ENCODE data around the gene PDZRN4.

The PDZRN4 gene

GRCh38 chr12:41188058-41188840 lies at the start of gene PDZRN4:
PDZRN4 (plus strand) TSS chr12:41188320.
- DNase-seq (ENCODE audit: low read depth): no peak
- peak within 1 kb of the TSS; percentile 27 for H3K4me3 ChIP-seq (ENCODE audit: low read length)
- no peak for TF ChIP-seq CTCF (conservative IDR thresholded peaks at IDR 0.05; ENCODE audit: low read depth, low read length)

GRCh38 chr12:41140117-41140516 lies 48.0 kb upstream of the PDZRN4 start:
- no peak for TF ChIP-seq CTCF (conservative IDR thresholded peaks at IDR 0.05; ENCODE audit: low read depth, low read length)
- no peak overlapping the region for H3K4me3 ChIP-seq (ENCODE audit: low read length)
- no peak for DNase-seq (ENCODE audit: low read depth)

GRCh38 chr12:41141104-41141503 lies 47.0 kb upstream of the PDZRN4 start:
- no peak for DNase-seq (ENCODE audit: low read depth)
- no peak for TF ChIP-seq CTCF (conservative IDR thresholded peaks at IDR 0.05; ENCODE audit: low read depth, low read length)
- H3K4me3 ChIP-seq (ENCODE audit: low read length): no peak overlapping the region

- no peak overlapping the region for H3K4me3 ChIP-seq (ENCODE audit: low read length)
- DNase-seq (ENCODE audit: low read depth): no peak
Measured at GRCh38 chr12:41142376-41142775, 45.7 kb upstream of the PDZRN4 start.

GRCh38 chr12:41151793-41152192 lies 36.3 kb upstream of the PDZRN4 start:
- no peak for TF ChIP-seq CTCF (conservative IDR thresholded peaks at IDR 0.05; ENCODE audit: low read depth, low read length)
- peak; percentile 82 for DNase-seq (ENCODE audit: low read depth)
- H3K4me3 ChIP-seq (ENCODE audit: low read length): no peak overlapping the region

More at GRCh38 chr12:41142376-41142775, 45.7 kb upstream of the PDZRN4 start:
- no peak for TF ChIP-seq CTCF (conservative IDR thresholded peaks at IDR 0.05; ENCODE audit: low read depth, low read length)

GRCh38 chr12:41162461-41162860 lies 25.7 kb upstream of the PDZRN4 start:
- H3K4me3 ChIP-seq (ENCODE audit: low read length): no peak overlapping the region
- no peak for TF ChIP-seq CTCF (conservative IDR thresholded peaks at IDR 0.05; ENCODE audit: low read depth, low read length)
- DNase-seq (ENCODE audit: low read depth): no peak

- TF ChIP-seq CTCF (conservative IDR thresholded peaks at IDR 0.05; ENCODE audit: low read depth, low read length): no peak
- no peak overlapping the region for H3K4me3 ChIP-seq (ENCODE audit: low read length)
Measured at GRCh38 chr12:41167701-41168100, 20.4 kb upstream of the PDZRN4 start.

More at GRCh38 chr12:41167701-41168100, 20.4 kb upstream of the PDZRN4 start:
- no peak for DNase-seq (ENCODE audit: low read depth)

Data from retinal pigment epithelial cell (primary cell).